GM21526 (cell line): ENCODE measurements around the gene HHAT.
A peak's percentile ranks its signal among the peaks of the same experiment; 100 is the strongest.

Source experiments
- ATAC-seq: cut with Tn5 transposase; IDR thresholded peaks from one replicate; pipeline ENCODE4 v1.9.1; 2021; ENCODE audit warnings: moderate library complexity; ENCODE audit not compliant: unreplicated experiment, low FRiP score

HHAT gene

GRCh38 chr1:210663730-210664573 lies 335.2 kb downstream of the HHAT start:
- no peak for ATAC-seq

- no peak for ATAC-seq
Observed at GRCh38 chr1:210669951-210670350, 341.2 kb downstream of the HHAT start.

- no peak for ATAC-seq
Observed at GRCh38 chr1:210674151-210674550, 345.4 kb downstream of the HHAT start.

GRCh38 chr1:210676539-210676938 lies 347.8 kb downstream of the HHAT start:
- no peak for ATAC-seq

GRCh38 chr1:210677533-210677932 lies 348.8 kb downstream of the HHAT start:
- no peak for ATAC-seq

GRCh38 chr1:210678306-210678705 lies 349.6 kb downstream of the HHAT start:
- ATAC-seq = no peak

GRCh38 chr1:210681158-210681557 lies 352.5 kb downstream of the HHAT start:
- ATAC-seq = no peak

GRCh38 chr1:210683403-210684047 lies 354.8 kb downstream of the HHAT start:
- ATAC-seq = no peak

GRCh38 chr1:210684466-210685294 lies 356.0 kb downstream of the HHAT start:
- peak; percentile 78 for ATAC-seq

GRCh38 chr1:210685295-210685650 lies 356.6 kb downstream of the HHAT start:
- ATAC-seq = no peak

GRCh38 chr1:210686841-210687240 lies 358.1 kb downstream of the HHAT start:
- no peak for ATAC-seq

GRCh38 chr1:210687582-210688279 lies 359.0 kb downstream of the HHAT start:
- ATAC-seq = no peak

GRCh38 chr1:210688512-210689234 lies 360.0 kb downstream of the HHAT start:
- no peak for ATAC-seq

- ATAC-seq = no peak
Observed at GRCh38 chr1:210689826-210690225, 361.1 kb downstream of the HHAT start.

- no peak for ATAC-seq
Observed at GRCh38 chr1:210690236-210690635, 361.5 kb downstream of the HHAT start.

- no peak for ATAC-seq
Observed at GRCh38 chr1:210691039-210691610, 362.4 kb downstream of the HHAT start.

GRCh38 chr1:210692796-210693195 lies 364.1 kb downstream of the HHAT start:
- ATAC-seq = no peak

- no peak for ATAC-seq
Observed at GRCh38 chr1:210695026-210695425, 366.3 kb downstream of the HHAT start.

GRCh38 chr1:210696709-210697108 lies 368.0 kb downstream of the HHAT start:
- ATAC-seq = peak; percentile 96

GRCh38 chr1:210697185-210697584 lies 368.5 kb downstream of the HHAT start:
- ATAC-seq = peak; percentile 13
